ENCODE results near the gene NRXN3.

- TF ChIP-seq CTCF (IDR thresholded peaks at IDR 0.05; ENCODE audit: insufficient read depth, low read depth, low read length) (no peak), EZH2 (IDR thresholded peaks at IDR 0.05; ENCODE audit: insufficient read depth, low read length) (no peak)
Observed at GRCh38 chr14:79342942-79343341, 1172.8 kb downstream of the NRXN3 start.

Data from astrocyte (in vitro differentiated cells and primary cell).